Caco-2 (cell line): Measurements from ENCODE around the gene OSCP1. TPM values are rescaled to one million over a fixed set of nuclear protein-coding genes. Genes with fewer than 3 reads are reported as not detected.

Experiments used
- BruUV-seq: library from RNA; stranded (reverse); fragments of 400-500 nt; replicated peaks from 2 replicates; lab custom pipeline; 2021; lab: Mats Ljungman, UMichigan
- CTCF ChIA-PET: fragments of 300-600 bp; sonication (Branson Sonifier 250); formaldehyde crosslinking; loops from one replicate; lab custom pipeline; 2022; ENCODE audit warnings: antibody characterized with exemption; lab: Charles Lee
- POLR2A ChIA-PET: fragments of 300-600 bp; sonication (Branson Sonifier 250); formaldehyde crosslinking; loops from one replicate; lab custom pipeline; 2022; ENCODE audit warnings: antibody characterized with exemption; lab: Charles Lee
- DNase-seq, 2 experiments: peaks; one replicate each; pipeline versions ENCODE4 v3.0.0 to v3.0.0-alpha.2; 2020 to 2022
- H3K27me3 ChIP-seq: replicated peaks from 2 replicates; pipeline ENCODE4 v1.6.0; 2011; ENCODE audit warnings: low read length; ENCODE audit not compliant: control insufficient read depth, insufficient read depth
- H3K36me3 ChIP-seq: 2 replicates; pipeline ENCODE4 v1.5.1; 2011; ENCODE audit warnings: low read length; ENCODE audit not compliant: control insufficient read depth, insufficient read depth
- H3K4me1 ChIP-seq: fragments of 250-450 bp; sonication (Bioruptor Pico); 2 replicates; pipeline ENCODE4 v1.5.1; 2020; ENCODE audit warnings: mild to moderate bottlenecking
- H3K4me3 ChIP-seq: 2 replicates; pipeline ENCODE4 v1.5.1; 2011; ENCODE audit warnings: low read depth, mild to moderate bottlenecking, control low read depth, low read length
- H3K9me3 ChIP-seq: fragments of 250-450 bp; sonication (Bioruptor Pico); 2 replicates; pipeline ENCODE4 v1.5.1; 2020; ENCODE audit warnings: mild to moderate bottlenecking, moderate library complexity
- H3K27ac Mint-ChIP-seq: one replicate; pipeline ENCODE4 v1.8.0; 2022; ENCODE audit warnings: mixed read lengths; ENCODE audit not compliant: unreplicated experiment
- H3K27me3 Mint-ChIP-seq: one replicate; pipeline ENCODE4 v1.8.0; 2022; ENCODE audit warnings: mixed read lengths; ENCODE audit not compliant: insufficient read depth, unreplicated experiment
- H3K36me3 Mint-ChIP-seq: one replicate; pipeline ENCODE4 v1.8.0; 2022; ENCODE audit warnings: mild to moderate bottlenecking, mixed read lengths; ENCODE audit not compliant: insufficient read depth, unreplicated experiment
- H3K4me1 Mint-ChIP-seq: one replicate; pipeline ENCODE4 v1.8.0; 2022; ENCODE audit warnings: low read depth, mixed read lengths; ENCODE audit not compliant: unreplicated experiment
- H3K4me3 Mint-ChIP-seq: one replicate; pipeline ENCODE4 v1.8.0; 2022; ENCODE audit warnings: mild to moderate bottlenecking, moderate library complexity, mixed read lengths; ENCODE audit not compliant: unreplicated experiment
- H3K9me3 Mint-ChIP-seq: one replicate; pipeline ENCODE4 v1.8.0; 2022; ENCODE audit warnings: mixed read lengths; ENCODE audit not compliant: unreplicated experiment
- CTCF ChIP-seq, 2 experiments: fragments of 200-600 bp in 1 of 2; IDR thresholded peaks; 1 replicate in 1 of 2; 2 replicates in 1 of 2; pipeline versions ENCODE4 v1.5.1 to v1.8.0; 2011 to 2022; ENCODE audit warnings: antibody characterized with exemption in 1 of 2, control low read depth in 1 of 2, inconsistent platforms in 1 of 2, low read depth in 1 of 2, low read length in 1 of 2, mild to moderate bottlenecking in 1 of 2, moderate library complexity in 1 of 2; ENCODE audit not compliant: insufficient read depth in 1 of 2, severe bottlenecking in 1 of 2, unreplicated experiment in 1 of 2
- intact Hi-C: fragments of 100-400 bp; cut with micrococcal nuclease; formaldehyde crosslinking; loops from one replicate; pipeline ENCODE4 v1.10.0; 2022; ENCODE audit not compliant: unreplicated experiment
- total RNA-seq: library from RNA; stranded (reverse); gene quantifications from 2 replicates; pipeline ENCODE4 v1.2.3, GENCODE V29; 2022

Gene OSCP1
- total RNA-seq, 1 experiment from 2014 or later, result 0.91 TPM

GRCh38 chr1:36420836-36421317, 29.4 kb downstream of the OSCP1 start:
- no peaks in the 10 kb centered on the region for H3K4me1 Mint-ChIP-seq
- POLR2A ChIA-PET, result no interaction called here
- BruUV-seq, result no TSS peak

GRCh38 chr1:36420409-36420808, 29.8 kb downstream of the OSCP1 start:
- no peak for TF ChIP-seq CTCF (IDR thresholded peaks at IDR 0.05; ENCODE audit: insufficient read depth in 1 of 2, low read depth in 1 of 2, low read length in 1 of 2, severe bottlenecking in 1 of 2, unreplicated experiment in 1 of 2)
- H3K4me3 Mint-ChIP-seq, result no peak overlapping the region
- Histone ChIP-seq H3K4me1 (no peaks in the 10 kb centered on the region), H3K4me3 (no peak overlapping the region), H3K27me3 (no peaks in the 10 kb centered on the region), H3K9me3 (no peaks in the 10 kb centered on the region), H3K36me3 (no peaks in the 10 kb centered on the region)
- DNase-seq, result no peak
- POLR2A ChIA-PET, result interaction anchor here (1.1 kb wide), 1 partner anchor 34 kb away, joined by 3 read pairs; no protein-coding TSS in a partner anchor
- intact Hi-C loops, result loop anchor here (1.0 to 5.0 kb wide), 4 partner anchors 23 to 322 kb away; partner anchors contain the start of genes LSM10 and STK40
- H3K9me3 Mint-ChIP-seq, result no peaks in the 10 kb centered on the region
- no peak overlapping the region for H3K27ac Mint-ChIP-seq
- H3K27me3 Mint-ChIP-seq, result no peaks in the 10 kb centered on the region
- CTCF ChIA-PET, result interaction anchor here (0.7 kb wide), 1 partner anchor 1515 kb away, joined by 3 read pairs; no protein-coding TSS in a partner anchor
- no TSS peak for BruUV-seq
- H3K4me1 Mint-ChIP-seq, result no peaks in the 10 kb centered on the region
- no peaks in the 10 kb centered on the region for H3K36me3 Mint-ChIP-seq

More at GRCh38 chr1:36420836-36421317, 29.4 kb downstream of the OSCP1 start:
- intact Hi-C loops, result loop anchor here (1.0 to 5.0 kb wide), 5 partner anchors 24 to 322 kb away; partner anchors contain the start of genes LSM10, SH3D21 and STK40
- Mint-ChIP-seq H3K27me3 (no peaks in the 10 kb centered on the region), H3K9me3 (no peaks in the 10 kb centered on the region), H3K4me3 (no peak overlapping the region), H3K27ac (peak overlapping the region; percentile 56), H3K36me3 (no peaks in the 10 kb centered on the region)
- peak; percentile 78 to 87 for DNase-seq
- peak; percentile 78 to 86 for TF ChIP-seq CTCF (IDR thresholded peaks at IDR 0.05; ENCODE audit: insufficient read depth in 1 of 2, low read depth in 1 of 2, low read length in 1 of 2, severe bottlenecking in 1 of 2, unreplicated experiment in 1 of 2)
- H3K9me3 ChIP-seq, result no peaks in the 10 kb centered on the region
- CTCF ChIA-PET, result no interaction called here
- no peaks in the 10 kb centered on the region for H3K36me3 ChIP-seq
- no peaks in the 10 kb centered on the region for H3K27me3 ChIP-seq
- no peak overlapping the region for H3K4me3 ChIP-seq
- H3K4me1 ChIP-seq, result no peaks in the 10 kb centered on the region

GRCh38 chr1:36419569-36419968, 30.7 kb downstream of the OSCP1 start:
- no peak overlapping the region for H3K27ac Mint-ChIP-seq
- H3K4me1 Mint-ChIP-seq, result no peaks in the 10 kb centered on the region
- DNase-seq, result no peak
- intact Hi-C loops, result no loop called here
- no peak overlapping the region for H3K4me3 ChIP-seq
- CTCF ChIA-PET, result interaction anchor here (0.5 to 0.7 kb wide), 2 partner anchors 324 to 1516 kb away, joined by 3 to 6 read pairs; no protein-coding TSS in a partner anchor
- H3K9me3 Mint-ChIP-seq, result peaks cover 3% of the 10 kb centered on the region
- no peaks in the 10 kb centered on the region for H3K4me1 ChIP-seq
- H3K36me3 Mint-ChIP-seq, result no peaks in the 10 kb centered on the region
- no peak for TF ChIP-seq CTCF (IDR thresholded peaks at IDR 0.05; ENCODE audit: insufficient read depth in 1 of 2, low read depth in 1 of 2, low read length in 1 of 2, severe bottlenecking in 1 of 2, unreplicated experiment in 1 of 2)
- H3K36me3 ChIP-seq, result no peaks in the 10 kb centered on the region
- H3K27me3 Mint-ChIP-seq, result no peaks in the 10 kb centered on the region
- POLR2A ChIA-PET, result interaction anchor here (1.1 kb wide), 1 partner anchor 33 kb away, joined by 3 read pairs; no protein-coding TSS in a partner anchor
- BruUV-seq, result no TSS peak
- no peak overlapping the region for H3K4me3 Mint-ChIP-seq
- H3K9me3 ChIP-seq, result no peaks in the 10 kb centered on the region
- no peaks in the 10 kb centered on the region for H3K27me3 ChIP-seq
